ENCODE measurements around the gene ATOH8.
A peak's percentile ranks its signal among the peaks of the same experiment; 100 is the strongest.

The ATOH8 gene

GRCh38 chr2:85790499-85791188 is 36.9 kb downstream of the ATOH8 start:
- TF ChIP-seq CTCF (IDR thresholded peaks at IDR 0.05; ENCODE audit: unreplicated experiment in 3 of 3) = no peak

DNA sequence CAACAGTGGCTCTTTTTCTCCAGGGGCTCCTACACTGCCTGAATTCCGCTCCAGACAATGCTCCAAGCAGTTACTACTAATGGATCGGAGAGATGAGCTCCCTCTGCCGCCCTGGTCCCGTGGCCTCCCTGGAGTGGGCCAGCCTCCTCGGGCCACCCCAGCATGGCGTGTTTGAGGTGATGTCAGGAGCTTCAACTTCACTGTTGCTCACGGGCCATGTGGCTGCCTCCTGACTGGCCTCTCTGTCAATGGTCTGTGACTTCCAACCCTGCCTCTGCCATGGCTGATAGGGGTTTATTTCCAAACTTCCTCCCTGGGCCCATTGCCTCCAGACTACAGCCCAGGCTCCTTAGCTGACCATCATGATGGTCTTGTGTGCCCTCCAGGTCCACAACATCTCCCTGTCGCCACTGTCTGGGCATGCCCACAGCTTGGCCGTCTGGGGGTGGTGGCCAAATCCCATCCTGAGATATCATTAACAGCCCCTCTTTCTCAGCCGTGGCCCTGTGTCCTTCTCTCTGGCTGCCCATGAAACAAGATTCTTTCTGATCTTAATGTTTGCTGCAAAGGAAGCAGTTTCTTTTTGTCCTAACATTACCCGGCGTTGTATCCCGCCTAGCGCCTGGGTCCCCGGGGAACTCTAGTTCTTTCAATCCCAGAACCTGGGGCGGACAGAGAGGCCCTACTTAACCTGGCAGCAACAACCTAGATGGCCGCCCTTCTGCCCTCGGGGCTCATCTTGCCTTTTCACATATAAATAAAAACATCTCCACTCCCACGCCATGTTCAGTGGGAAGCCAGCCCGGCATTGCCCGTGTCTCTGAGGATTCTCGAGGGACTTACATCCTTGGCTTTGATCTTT is 38.1 kb downstream of the ATOH8 start:
- no peaks in the 10 kb centered on the region for H3K9me3 Mint-ChIP-seq

More at GRCh38 chr2:85790499-85791188, 36.9 kb downstream of the ATOH8 start:
- Mint-ChIP-seq H3K4me1 (peaks cover 72% of the 10 kb centered on the region), H3K27ac (peak overlapping the region in 2 of 3 experiments; percentile 33 to 85), H3K9me3 (no peaks in the 10 kb centered on the region), H3K4me3 (no peak overlapping the region), H3K27me3 (ENCODE audit: low read depth) (peaks cover 4% of the 10 kb centered on the region), H3K36me3 (ENCODE audit: low read depth) (peaks cover 5% of the 10 kb centered on the region)

GRCh38 chr2:85792783-85793441 is 39.1 kb downstream of the ATOH8 start:
- Mint-ChIP-seq H3K36me3 (ENCODE audit: low read depth) (peaks cover 1% of the 10 kb centered on the region), H3K9me3 (no peaks in the 10 kb centered on the region), H3K4me3 (peak overlapping the region in 2 of 3 experiments; percentile 9 to 41), H3K4me1 (peaks cover 88% of the 10 kb centered on the region), H3K27ac (peak overlapping the region; percentile 36 to 88 (median 67)), H3K27me3 (ENCODE audit: low read depth) (peaks cover 9% of the 10 kb centered on the region)
- no peak for TF ChIP-seq CTCF (IDR thresholded peaks at IDR 0.05; ENCODE audit: unreplicated experiment in 3 of 3)

More for the DNA sequence above, 38.1 kb downstream of the ATOH8 start:
- peaks cover 5% of the 10 kb centered on the region for H3K27me3 Mint-ChIP-seq (ENCODE audit: low read depth)
- H3K4me1 Mint-ChIP-seq = peaks cover 78% of the 10 kb centered on the region
- H3K36me3 Mint-ChIP-seq (ENCODE audit: low read depth) = peaks cover 5% of the 10 kb centered on the region
- H3K4me3 Mint-ChIP-seq = peak overlapping the region in 1 of 3 experiments; percentile 9
- TF ChIP-seq CTCF (IDR thresholded peaks at IDR 0.05; ENCODE audit: unreplicated experiment in 3 of 3) = no peak
- peak overlapping the region; percentile 67 to 88 (median 73) for H3K27ac Mint-ChIP-seq

GRCh38 chr2:85793584-85793983 is 39.8 kb downstream of the ATOH8 start:
- Mint-ChIP-seq H3K27me3 (ENCODE audit: low read depth) (peaks cover 5% of the 10 kb centered on the region), H3K27ac (peak overlapping the region; percentile 16 to 88 (median 22)), H3K9me3 (no peaks in the 10 kb centered on the region), H3K36me3 (ENCODE audit: low read depth) (no peaks in the 10 kb centered on the region), H3K4me1 (peaks cover 94% of the 10 kb centered on the region), H3K4me3 (no peak overlapping the region)
- no peak for TF ChIP-seq CTCF (IDR thresholded peaks at IDR 0.05; ENCODE audit: unreplicated experiment in 3 of 3)

DNA sequence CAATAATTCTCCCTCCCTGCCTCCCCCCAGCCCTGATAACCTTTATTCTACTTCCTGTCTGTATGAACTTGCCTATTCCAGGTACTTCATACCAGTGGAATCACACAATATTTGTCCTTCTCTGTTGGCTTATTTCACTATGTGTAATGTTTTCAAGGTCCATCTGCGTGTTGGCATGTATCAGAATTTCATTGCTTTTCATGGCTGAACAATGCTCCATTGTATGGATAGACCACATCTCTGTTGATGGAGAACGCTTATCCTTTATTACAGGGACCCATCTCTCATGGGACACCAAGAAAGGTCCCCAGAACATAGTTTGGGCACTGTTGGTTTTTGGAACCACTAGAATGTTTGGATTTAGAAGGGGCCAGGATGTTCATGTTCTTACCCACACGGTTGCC is 40.2 kb downstream of the ATOH8 start:
- Mint-ChIP-seq H3K9me3 (no peaks in the 10 kb centered on the region), H3K27ac (peak overlapping the region; percentile 16 to 88 (median 22)), H3K4me1 (peaks cover 97% of the 10 kb centered on the region), H3K4me3 (peak overlapping the region in 1 of 3 experiments; percentile 24), H3K27me3 (ENCODE audit: low read depth) (peaks cover 5% of the 10 kb centered on the region), H3K36me3 (ENCODE audit: low read depth) (no peaks in the 10 kb centered on the region)
- TF ChIP-seq CTCF (IDR thresholded peaks at IDR 0.05; ENCODE audit: unreplicated experiment in 3 of 3) = no peak

Data from nephron (organoid).